NCI-H1092 treated with DMSO at 0.1 percent for 48 hours (cell line): ENCODE results near the gene SUSD1.
"Not testable (repeated sequence)": the region's sequence is repeated elsewhere in the genome, so short reads cannot be mapped to it uniquely, and the experiment has no call there.

Experiments
- DNase-seq: peaks from one replicate; lab custom pipeline; 2025; lab: John Stamatoyannopoulos, UW

The SUSD1 gene

DNA sequence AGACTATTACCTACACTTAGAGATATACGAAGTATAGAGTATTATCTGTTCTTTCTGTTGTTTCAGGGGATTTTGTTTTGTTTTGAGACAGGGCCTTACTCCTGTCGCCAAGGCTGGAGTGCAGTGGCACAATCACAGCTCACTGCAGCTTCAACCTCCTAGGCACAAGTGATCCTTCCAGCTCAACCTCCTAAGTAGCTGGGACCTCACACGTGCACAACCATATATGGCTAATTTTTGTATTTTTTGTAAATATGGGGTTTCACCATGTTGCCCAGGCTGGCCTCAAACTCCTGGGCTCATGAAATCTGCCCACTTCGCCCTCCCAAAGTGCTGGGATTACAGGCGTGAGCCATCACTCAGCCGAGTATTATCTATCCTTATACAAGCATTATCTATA lies 45.9 kb downstream of the SUSD1 start:
- no peak for DNase-seq

DNA sequence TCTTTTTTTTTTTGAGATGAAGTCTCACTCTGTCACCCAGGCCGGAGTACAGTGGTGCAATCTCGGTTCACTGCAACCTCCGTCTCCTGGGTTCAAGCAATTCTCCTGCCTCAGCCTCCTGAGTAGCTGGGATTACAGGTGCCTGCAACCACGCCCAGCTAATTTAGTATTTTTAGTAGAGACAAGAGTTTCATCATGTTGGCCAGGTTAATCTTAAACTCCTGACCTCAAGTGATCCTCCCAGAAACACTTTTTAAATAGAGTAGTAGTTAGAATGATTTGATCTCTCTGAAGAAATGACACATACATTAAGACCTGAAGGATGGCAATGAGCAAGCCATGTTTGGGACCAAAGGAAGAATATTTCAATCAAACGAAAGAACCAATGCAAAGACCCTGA lies 46.7 kb downstream of the SUSD1 start:
- not testable (repeated sequence) for DNase-seq

GRCh38 chr9:112127281-112127680 lies 47.8 kb downstream of the SUSD1 start:
- DNase-seq, result no peak

- no peak for DNase-seq
These were observed 49.1 kb downstream of the SUSD1 start for GRCh38 chr9:112125951-112126388.

DNA sequence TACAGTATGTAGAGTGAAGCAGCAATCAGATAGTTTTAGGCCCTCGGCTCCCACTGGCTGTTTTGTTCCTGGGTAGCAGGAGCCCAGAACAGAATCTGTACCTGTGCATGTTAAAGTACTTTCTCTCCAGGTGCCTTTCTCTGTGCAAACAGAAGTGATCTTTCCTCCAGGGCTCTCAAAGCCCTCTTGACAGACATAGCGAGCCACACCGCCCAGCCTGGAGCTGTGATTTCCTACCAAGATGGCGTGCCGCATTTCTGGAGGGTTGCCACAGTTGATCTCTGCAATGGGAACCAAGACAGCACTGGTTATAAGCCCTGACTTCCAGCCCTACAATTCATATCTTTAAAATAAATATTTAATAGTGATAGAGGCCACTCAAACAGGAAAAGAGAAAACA lies 50.9 kb downstream of the SUSD1 start:
- no peak for DNase-seq

DNA sequence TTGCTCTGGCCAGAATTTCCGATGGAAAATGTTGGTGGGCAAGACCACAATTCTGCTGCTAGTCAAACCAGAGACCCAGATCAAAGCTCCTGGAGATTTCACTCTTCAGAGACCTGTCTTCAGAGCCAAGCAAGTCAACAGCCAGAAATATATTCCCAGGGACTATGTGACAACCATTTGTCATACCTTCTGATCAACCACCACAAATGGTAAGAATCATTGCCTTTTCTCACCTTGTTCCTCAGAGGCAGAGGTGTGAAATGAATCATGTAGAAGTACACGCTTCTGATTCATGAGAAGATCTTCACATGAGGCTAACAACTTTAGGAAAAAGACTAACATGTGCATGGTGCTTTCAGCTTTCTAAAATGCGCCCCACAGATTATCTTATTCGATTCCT lies 53.5 kb downstream of the SUSD1 start:
- no peak for DNase-seq

DNA sequence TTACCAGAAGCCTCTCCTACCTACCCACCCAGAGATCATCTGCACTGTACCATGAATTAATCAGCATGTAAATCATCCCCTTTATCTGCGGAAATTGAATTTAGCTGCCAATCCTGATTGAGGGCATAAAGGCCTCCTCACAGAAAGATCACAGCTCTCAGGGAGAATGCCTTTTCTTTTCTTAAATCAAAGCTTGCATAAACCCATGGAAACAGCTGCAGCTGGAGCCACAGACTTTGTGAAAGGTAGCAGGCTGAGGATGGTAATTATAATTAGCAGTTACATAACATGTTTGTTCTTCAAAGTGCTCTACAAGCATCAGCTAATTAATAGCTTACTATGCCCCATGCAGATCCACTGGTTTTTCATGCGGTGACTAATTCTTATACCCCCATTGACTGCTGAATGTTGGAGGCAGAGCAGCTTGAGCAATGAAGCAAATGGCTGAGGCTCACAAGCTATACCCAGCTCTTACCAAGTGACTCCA lies 54.6 kb downstream of the SUSD1 start:
- no peak for DNase-seq

GRCh38 chr9:112120030-112120341 lies 55.1 kb downstream of the SUSD1 start:
- DNase-seq, result no peak

DNA sequence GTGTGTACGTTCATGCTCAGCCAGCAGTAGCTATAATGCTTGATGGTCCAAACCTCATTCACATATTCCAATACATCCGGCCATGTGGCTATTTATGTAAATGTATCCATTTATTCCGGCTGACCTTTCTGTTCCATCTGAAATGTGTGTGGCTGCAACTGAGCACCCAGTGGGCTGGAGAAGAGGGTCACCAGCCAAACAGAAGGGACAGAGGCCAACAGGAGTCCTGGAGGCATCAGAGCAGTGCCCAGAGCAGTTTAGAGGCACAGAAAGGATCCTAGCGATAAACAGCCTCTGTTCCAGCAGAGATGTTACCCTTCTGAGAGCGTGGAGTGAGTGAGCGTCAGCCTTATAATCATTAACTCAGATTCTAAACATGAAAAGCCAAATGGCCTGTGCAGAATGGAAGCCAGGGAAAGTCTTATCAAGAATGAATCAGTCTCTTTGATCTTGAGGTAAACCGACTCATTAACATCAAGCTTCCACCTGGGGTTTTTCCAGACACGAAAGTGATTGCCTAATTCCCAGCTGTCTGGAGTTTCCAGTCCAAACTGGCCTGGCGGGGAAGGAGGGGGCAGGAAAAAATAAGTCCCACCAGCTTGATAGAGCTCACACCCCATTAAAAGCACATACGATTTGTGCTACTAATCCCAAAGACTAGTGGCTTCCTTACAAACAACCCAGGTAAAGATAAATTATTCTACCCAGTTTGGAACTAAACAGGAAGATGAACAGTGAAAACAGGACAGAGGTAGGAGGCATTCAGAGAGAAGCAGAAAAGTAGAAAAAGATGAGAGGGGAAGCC lies 55.7 kb downstream of the SUSD1 start:
- DNase-seq, result no peak

DNA sequence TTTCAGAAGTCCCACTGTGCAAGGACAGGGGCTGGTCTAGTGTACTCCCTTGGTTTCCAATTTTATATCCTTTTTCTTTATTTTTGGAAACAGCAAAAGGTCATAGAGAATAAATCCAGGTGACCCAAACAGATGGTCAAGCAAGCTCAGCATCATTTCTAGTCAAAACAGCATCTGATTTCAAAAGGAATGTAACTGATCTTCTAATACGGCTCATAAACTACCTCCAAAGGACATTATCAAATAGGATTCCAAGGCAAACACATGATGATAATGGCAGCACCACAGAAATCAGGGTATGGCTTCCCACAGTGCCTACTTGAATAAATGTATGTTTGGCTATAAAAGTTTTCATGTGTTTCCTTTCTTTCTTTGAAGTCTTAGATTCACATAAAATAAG lies 57.1 kb downstream of the SUSD1 start:
- DNase-seq, result no peak

GRCh38 chr9:112115970-112116753 lies 58.9 kb downstream of the SUSD1 start:
- no peak for DNase-seq

GRCh38 chr9:112115109-112115508 lies 60.0 kb downstream of the SUSD1 start:
- DNase-seq, result no peak

DNA sequence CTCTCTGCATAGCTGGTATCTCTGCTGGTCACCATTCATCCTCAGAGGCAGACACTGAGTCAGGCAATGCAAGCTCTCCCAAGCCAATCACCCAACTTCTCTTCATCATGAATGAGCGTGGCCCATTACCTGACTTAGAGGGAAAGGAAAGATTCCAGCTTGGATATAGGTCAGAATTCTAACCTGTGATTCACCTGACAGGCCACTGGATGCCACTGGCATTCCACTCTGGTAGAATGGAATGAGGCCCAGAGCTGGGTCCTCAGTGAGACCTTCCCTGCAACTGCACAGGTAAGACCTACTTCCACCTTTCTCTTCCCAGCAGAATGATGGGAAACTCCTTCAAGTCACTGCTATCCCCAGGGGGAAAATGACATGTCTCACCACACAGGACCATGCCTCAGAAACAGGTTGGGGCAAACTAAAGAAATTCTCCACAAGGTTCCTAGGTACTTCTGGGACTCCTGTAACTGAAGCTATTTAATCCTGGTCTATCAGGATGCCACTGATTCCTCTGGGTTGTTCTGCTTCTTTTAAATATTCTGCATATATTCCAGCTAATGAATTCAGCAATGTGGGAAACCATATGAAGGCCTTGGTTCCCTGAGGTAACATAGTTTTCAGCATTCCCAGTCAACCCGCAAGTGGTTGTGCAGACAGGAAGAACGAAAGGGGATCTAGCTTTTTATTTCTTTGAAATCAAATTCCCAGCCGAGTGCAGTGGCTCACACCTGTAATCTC lies 62.0 kb downstream of the SUSD1 start:
- no peak for DNase-seq

DNA sequence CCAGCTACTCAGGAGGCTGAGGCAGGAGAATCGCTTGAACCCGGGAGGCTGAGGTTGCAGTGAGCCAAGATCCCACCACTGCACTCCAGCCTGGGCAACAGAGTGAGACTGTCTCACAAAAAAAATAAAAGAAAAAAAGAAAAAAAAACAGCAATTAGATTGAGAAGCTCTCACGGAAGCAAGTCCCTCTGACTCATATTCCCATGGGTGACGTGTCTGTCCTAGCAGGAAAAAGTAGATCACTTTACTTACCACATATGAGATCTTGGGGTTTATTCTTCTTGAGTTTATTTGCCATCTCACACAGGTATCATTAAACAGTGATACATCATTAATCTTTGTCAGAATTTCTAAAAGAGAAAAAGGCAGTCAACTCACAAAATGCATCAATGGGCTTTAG lies 62.6 kb downstream of the SUSD1 start:
- no peak for DNase-seq

- no peak for DNase-seq
These were observed 63.6 kb downstream of the SUSD1 start for GRCh38 chr9:112111461-112111860.

DNA sequence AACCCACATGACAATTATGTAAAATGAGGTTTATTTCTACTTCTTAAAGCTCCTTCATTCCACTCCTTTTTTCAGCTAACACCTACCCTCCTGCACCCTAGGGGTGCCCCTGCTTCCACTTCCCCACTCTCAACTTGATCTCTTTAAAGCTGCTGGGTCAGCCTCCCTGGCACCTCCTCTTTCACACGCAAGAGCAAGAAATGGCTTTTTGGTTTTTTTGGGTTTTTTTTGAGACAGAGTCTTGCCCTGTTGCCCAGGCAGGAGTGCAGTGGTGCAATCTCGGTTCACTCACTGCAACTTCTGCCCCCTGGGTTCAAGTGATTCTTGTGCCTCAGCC lies 64.4 kb downstream of the SUSD1 start:
- DNase-seq, result no peak

DNA sequence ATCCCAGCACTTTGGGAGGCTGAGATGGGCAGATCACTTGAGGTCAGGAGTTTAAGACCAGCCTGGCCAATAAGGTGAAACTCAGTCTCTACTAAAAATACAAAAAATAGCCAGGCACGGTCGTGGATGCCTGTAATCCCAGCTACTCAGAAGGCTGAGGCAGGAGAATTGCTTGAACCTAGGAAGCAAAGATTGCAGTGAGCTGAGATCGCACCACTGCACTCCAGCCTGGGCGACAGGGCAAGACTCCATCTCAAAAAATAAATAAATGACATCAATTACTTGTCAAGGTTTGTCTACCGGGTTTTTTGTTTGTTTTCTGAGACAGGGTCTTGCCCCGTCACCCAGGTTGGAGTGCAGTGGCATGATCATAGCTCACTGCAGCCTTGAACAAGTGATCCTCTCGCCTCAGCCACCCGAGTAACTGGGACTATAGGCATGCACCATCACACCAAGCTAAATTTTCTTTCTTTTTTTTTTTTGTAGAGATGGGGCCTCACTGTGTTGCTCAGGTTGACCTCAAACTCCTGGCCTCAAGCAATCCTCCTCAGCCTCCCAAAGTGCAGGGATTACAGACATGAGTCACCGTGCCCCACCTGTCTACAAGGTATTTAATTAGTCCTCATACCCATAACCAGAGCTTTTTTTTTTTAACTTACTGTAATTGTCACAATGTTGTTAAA lies 64.9 kb downstream of the SUSD1 start:
- DNase-seq, result no peak

GRCh38 chr9:112104901-112105300 lies 70.2 kb downstream of the SUSD1 start:
- no peak for DNase-seq

- DNase-seq, result no peak
These were observed 70.7 kb downstream of the SUSD1 start for GRCh38 chr9:112104401-112104800.

- DNase-seq, result no peak
These were observed 71.7 kb downstream of the SUSD1 start for GRCh38 chr9:112103405-112103804.

DNA sequence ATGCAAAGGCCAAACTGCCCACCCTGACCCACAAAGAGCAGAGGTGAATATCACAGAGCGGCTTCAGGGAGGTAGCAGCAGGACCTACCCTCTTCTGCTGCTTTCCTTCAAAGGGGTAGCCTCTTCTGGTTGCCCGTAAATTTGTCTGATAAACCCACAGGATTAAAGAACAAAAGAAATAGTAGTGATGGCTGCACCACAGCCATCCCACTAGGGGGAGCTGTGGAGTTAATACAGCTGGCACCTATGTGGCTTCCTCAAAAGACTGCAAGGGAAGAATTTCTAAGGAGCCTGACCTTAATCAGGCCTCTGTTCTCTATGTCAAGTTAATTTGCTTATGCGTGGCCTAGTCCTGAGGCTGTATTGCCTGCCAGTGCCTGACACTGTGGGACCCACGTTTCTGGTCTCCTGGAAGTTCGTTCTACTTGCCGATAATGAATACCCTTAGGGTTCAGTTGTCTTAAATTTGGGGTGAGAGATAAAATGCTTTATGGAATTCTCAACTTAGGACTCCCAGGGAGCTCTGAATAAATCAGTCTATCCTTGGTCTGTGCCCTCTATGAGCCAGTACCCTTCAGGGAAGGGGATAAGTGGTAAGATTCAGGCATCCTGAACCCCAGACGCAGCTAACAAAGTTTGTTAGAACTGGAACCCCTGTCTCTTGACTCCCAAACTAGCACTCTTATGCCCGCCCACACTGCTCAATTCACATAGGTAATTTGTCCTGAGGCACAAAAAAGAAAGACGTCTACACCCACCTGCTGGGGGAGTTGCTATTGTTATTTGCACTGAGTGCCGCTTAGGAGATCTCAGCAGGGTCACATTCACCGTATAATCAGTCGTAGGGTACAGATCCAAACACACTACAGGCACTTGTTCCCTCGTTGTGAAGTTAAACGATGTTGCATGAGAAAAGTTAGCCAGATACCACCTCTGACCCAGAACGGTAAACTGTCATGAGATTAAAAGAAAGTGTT lies 77.1 kb downstream of the SUSD1 start:
- DNase-seq, result peak; percentile 53
